Ramos (cell line): ENCODE data around the gene PRSS50.

ENCODE experiments used
- in situ Hi-C: fragments of 300-500 bp; cut with MboI; formaldehyde crosslinking; loops from one replicate; pipeline ENCODE4 v1.14.3; 2022; ENCODE audit warnings: low sequenced_read_pairs; ENCODE audit not compliant: unreplicated experiment

The PRSS50 gene

GRCh38 chr3:46729038-46729437 lies 11.4 kb upstream of the PRSS50 start:
- in situ Hi-C loops: no loop called here

- in situ Hi-C loops: no loop called here
These were observed 8.1 kb upstream of the PRSS50 start for GRCh38 chr3:46725621-46726314.

DNA sequence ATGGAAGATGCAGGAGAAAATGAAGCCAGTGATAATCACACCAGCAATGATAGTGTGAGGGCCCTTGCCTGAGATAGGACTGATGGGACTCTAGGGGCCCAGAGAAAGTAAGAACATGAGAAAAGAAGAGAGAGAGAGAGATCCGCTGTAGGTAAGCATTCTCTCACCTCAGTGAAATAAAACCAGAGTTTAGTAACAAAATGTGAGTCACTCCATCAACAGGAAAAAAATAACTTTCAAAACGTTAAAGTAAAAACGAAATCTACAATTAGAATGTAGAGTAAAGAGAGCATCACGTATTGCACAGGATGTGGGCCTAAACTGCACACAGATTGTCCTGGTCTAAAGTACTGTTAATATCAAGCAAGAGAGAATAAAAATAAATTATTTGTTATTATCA lies 6.8 kb upstream of the PRSS50 start:
- in situ Hi-C loops: loop anchor here (25.0 kb wide), 1 partner anchor 288 kb away; no protein-coding TSS in a partner anchor

- in situ Hi-C loops: loop anchor here (25.0 kb wide), 1 partner anchor 290 kb away; no protein-coding TSS in a partner anchor
These were observed 4.8 kb upstream of the PRSS50 start for GRCh38 chr3:46722443-46722842.

- in situ Hi-C loops: loop anchor here (25.0 kb wide), 1 partner anchor 291 kb away; no protein-coding TSS in a partner anchor
These were observed 3.3 kb upstream of the PRSS50 start for GRCh38 chr3:46721009-46721408.

GRCh38 chr3:46719735-46720271 lies 2.1 kb upstream of the PRSS50 start:
- in situ Hi-C loops: loop anchor here (10.0 to 25.0 kb wide), 2 partner anchors 292 to 645 kb away; no protein-coding TSS in a partner anchor

GRCh38 chr3:46719044-46719565 lies 1.4 kb upstream of the PRSS50 start:
- in situ Hi-C loops: loop anchor here (10.0 to 25.0 kb wide), 2 partner anchors 293 to 646 kb away; no protein-coding TSS in a partner anchor

GRCh38 chr3:46716461-46717441 lies 918 bp downstream of the PRSS50 start:
- in situ Hi-C loops: loop anchor here (10.0 to 25.0 kb wide), 2 partner anchors 296 to 648 kb away; no protein-coding TSS in a partner anchor

- in situ Hi-C loops: loop anchor here (10.0 to 25.0 kb wide), 2 partner anchors 297 to 649 kb away; no protein-coding TSS in a partner anchor
These were observed 2.0 kb downstream of the PRSS50 start for GRCh38 chr3:46715507-46716175.

DNA sequence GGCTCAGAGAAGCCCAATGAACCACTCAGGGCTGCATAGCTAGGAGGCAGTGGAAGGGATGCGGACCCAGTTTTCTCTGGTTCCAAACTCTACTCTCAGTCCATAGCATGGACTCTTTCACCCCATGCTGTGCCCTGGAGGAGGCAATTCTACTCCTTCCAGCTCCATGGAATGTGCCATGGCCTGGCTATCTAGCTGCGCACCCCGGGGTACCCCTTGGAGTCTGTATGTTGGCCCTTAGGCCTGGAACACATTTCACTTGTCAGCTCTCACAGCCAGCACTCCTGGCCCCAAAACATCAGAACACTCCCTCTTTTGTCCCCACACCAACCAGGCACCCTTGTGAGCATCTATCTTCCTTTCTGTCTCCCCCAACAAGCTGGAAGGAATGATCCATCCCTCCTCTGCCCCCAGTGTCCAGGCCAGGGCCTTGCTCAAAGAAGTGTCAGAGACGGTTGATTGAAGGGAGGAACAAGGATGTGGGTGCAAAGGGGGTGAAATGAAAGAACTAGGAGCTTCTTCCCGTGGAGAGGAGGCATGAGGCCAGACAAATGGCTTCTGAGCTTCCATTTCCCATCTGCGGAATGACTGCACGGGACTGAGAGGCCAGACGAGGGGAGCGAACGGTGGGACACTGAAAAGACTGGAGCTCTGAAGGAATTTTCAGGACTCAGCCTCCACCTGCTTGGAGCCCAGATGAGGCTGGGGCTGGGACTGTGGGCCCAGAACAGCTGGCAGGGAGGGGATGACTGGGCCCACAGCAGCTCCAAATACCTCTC lies 2.8 kb downstream of the PRSS50 start:
- in situ Hi-C loops: loop anchor here (5.0 to 25.0 kb wide), 3 partner anchors 182 to 650 kb away; no protein-coding TSS in a partner anchor

DNA sequence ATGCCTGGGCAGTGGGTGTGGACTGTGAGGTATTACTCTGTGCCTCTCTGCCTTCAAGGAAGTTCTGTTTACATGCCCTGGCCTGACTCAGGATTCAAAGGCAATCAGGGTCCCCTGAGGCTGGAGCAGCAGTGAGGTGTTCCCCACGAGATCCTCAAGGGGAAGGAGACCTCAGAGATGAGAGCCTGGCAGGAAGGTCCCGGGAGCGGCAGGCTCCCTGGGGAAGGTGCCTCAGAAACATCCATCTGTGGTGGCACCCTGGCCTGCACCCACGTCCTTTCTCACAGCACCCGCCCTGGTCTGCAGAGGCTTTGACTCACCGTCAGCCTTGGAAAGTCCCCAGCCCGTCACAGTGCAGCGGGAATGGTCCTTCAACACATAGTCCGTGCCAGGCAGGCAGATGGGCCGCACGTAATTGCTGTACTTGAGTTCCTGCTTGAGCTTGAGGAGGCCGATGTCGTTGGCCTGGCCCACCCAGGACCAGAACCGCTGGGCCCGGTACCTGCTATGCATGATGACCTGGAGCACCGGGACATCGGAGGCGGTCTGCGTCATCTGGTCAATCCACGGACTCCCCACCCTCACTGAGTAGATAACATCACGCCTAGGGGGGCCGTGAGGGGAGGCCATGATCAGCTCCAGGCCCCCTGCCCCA lies 3.6 kb downstream of the PRSS50 start:
- in situ Hi-C loops: loop anchor here (5.0 to 25.0 kb wide), 3 partner anchors 183 to 651 kb away; no protein-coding TSS in a partner anchor

DNA sequence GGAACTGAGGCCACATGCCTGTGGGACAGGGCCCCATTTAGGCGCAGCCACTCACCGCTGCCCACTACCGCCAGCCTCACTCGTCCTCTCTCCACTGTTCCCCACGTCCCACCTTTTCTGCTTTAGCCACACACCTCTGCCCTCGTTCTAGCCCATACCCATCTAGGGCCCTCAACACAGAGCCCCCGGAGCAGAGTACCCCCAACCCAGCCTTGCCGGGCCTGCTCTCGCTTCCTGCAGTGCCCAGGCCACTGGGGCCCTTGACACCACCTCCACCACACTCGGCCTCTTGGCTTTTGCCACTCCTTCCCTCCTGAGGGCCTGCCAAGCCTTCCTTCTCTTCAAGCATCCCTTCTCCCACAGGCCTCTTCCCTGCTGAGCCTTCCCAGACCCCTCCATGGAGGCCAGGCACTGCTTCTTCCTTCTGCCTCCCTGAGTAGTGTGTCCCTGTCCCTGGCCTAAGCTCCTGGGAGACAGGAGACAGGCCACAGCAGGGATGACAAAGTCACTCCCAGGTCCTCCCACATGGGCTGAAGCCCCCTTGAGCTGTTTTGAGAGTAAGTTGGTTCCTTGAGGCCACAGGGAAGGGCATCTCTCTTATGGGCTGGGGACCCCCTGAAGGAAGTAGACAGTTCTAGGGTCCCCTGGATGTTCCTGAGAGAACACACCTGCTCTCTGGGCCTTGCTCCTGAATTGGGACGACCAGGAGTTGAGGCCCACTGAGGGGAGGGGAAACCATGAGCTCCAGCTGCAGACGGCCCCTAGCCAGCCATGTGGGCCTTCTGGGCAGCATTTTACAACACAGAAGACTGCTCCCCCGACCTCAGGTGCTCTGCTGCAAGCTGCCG lies 4.4 kb downstream of the PRSS50 start:
- in situ Hi-C loops: loop anchor here (5.0 to 25.0 kb wide), 3 partner anchors 184 to 652 kb away; no protein-coding TSS in a partner anchor

- in situ Hi-C loops: loop anchor here (5.0 to 25.0 kb wide), 3 partner anchors 185 to 652 kb away; no protein-coding TSS in a partner anchor
These were observed 5.2 kb downstream of the PRSS50 start for GRCh38 chr3:46712191-46713049.

GRCh38 chr3:46711760-46712159 lies 5.9 kb downstream of the PRSS50 start:
- in situ Hi-C loops: loop anchor here (5.0 to 25.0 kb wide), 3 partner anchors 186 to 653 kb away; no protein-coding TSS in a partner anchor

- in situ Hi-C loops: loop anchor here (5.0 to 25.0 kb wide), 3 partner anchors 186 to 653 kb away; no protein-coding TSS in a partner anchor
These were observed 6.4 kb downstream of the PRSS50 start for GRCh38 chr3:46711305-46711704.
